ENCODE data around the gene SLC25A11. TPM values are rescaled to one million over a fixed set of nuclear protein-coding genes. Genes with fewer than 3 reads are reported as not detected.

The SLC25A11 gene
- polyA plus RNA-seq = 27.6 and 40.9 TPM in 2 replicates

GRCh38 chr17:4939796-4940554 is at the start of gene SLC25A11, which contains the start of gene RNF167:
SLC25A11 (minus strand) TSS chr17:4940046; CDS start chr17:4939910, 136 bp downstream.
RNF167 (plus strand) TSS chr17:4940268; CDS start chr17:4940910, 642 bp downstream.

DNA sequence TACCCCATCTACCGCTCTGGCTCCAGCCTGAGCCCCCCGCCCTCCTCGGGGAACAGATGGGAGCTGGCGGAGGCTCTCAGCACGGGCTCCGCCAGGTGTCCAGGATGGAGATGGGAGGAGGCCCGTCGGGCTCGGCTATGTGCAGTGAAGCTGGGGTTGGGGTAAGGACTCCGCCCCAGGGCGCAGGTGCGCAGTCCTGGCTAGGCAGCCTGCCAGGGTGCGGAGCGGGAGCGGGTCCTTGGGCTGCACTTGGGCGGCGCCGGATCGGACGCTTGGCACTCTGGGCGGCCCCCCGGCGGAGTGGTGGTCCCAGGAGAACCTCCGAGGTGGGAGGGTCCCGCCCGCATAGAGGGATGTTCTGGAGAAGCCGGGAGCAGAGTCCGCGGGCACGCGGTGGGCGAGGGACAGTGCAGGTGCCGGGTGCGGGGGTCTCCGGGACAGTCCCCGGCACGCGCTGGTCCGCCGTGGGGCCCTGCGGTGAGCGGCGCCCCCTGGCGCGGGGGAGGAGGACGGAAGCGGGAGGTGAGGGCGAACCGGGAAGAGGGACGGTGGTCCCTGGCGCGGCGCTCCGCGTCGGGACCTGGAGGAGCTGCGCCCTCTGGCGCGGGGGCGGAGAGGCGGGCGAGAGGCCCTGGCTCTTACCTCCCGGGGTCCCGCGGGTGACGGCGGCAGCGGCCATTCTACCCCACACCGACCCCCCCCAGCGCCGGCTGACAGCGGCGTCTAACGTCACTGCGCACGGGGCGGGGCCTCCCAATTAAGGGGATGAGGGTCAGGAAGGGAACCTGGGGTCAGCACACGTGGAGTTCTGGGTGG is 47.3 kb upstream of the SLC25A11 start, which contains the start of gene CAMTA2:
Gene CAMTA2 (minus strand): TSS at position 725 of the 816 bp plus-strand sequence. CDS start 1,453 bp downstream, outside the sequence.

DNA sequence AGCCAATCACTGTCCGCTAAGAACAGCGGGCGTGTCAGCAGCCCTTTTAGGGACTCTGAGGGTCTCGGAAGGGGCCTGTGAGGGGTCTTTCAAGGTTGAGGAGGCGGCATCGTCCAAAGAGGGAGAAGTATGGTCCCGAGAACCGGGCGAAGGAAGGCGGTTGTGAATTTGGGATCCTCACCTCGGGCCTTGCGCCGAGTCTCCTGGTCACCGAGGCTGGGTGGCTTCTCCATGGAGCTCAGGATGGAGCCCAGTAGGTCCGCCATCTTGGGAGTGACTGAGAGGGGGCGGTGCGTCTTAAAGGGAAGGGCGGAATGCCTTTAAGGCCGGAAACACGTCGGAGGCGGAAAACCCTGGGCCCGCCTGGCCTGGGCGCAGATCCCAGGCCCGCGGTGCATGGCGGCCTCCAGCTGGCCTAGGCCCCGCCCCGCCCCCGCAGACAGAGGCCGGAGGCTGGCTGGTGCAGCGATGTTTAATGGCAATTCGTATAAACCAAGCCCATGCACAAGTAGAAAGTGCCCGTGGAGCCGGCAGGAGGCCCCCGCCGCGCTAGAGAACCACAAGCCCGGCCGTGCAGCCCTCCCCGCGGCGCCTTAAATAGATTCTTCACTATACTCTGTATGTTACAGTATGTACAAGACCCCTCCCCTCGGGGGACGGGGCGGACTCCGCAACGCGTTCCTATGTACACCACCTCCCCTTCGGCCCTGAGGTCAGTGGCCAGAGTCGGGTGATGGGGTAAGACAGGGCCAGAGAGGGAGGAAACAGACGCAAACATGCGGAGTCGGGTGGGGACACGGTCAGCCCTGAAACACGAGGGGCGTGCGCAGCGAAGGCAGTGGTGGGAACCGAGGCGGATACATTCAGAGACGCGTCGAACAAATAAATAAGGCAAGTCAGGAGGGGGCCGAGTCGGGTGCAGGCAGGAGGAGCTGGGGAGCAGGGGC is 28.0 kb upstream of the SLC25A11 start, which contains the start of gene SPAG7:
Gene SPAG7 (minus strand): TSS at position 279 of the 947 bp plus-strand sequence. CDS start 13 bp downstream, at position 266.

DNA sequence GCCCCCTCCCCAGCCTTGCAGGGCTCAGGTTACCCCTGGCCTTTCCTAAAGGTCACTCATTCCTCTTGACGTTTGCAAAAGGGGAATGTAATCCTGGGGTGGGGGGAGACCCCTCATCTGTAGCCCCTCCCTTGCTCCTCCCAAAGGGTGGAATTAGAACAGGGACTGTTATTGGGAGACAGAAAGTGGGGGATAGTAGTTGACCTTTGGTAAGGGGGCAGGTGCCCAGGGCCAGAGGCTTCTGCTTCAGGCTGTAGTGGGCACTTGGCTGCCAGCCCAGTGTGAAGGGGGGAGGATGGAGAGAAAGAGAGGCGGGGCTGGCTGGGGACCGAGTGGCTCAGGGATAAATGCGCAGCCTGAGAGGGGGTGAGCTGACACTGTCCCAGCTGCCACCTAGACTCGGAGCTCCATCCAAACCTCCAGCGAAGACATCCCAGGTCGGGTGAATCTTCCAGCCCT is 10.9 kb upstream of the SLC25A11 start, which contains the start of gene ENO3:
Gene ENO3 (plus strand): TSS at position 374 of the 459 bp plus-strand sequence. CDS start 711 bp downstream, outside the sequence.

GRCh38 chr17:4948166-4948930 is 8.5 kb upstream of the SLC25A11 start, which contains the start of gene PFN1:
PFN1 (minus strand) TSS chr17:4948530; CDS start chr17:4948394, 136 bp downstream.

GRCh38 chr17:4931963-4932362 is 7.9 kb downstream of the SLC25A11 start, which contains the start of gene GP1BA:
GP1BA (plus strand) TSS chr17:4932277; CDS start chr17:4932605, 328 bp downstream.

DNA sequence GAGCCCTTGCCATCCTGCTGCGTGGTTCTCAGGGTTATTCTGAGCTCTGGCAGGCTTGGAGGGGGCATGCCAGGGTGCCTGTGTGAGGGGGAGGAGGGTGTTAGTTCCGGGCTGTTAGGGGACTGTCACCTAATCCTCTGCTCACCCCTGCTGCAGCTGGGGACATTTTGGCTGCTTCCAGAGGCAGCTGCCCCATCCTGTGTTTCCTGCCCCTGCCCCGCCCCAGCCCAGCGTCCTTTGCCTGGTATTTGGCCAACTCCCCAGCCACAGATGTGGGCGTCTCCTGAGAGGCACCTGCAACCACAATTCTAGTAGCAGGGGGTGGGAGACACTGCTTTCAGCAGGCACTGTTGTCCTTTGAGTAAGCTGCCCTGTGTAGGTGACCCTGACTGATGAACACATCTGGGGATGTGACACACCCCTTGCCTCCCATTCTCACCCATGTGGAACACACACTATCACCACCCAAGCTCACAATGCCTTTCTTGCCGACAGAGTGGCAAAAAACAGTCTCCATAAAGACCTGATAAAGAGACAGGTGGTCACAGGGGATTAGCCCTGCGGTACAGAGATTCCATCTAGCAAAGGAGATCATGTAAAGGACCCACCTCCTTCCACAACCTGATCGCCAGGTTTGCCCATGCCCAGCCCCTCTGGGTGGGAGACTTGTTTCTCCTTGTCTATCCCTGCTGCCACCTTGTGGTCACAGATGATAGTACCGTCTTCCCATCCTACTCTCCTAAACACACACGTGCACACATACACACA is 36.6 kb downstream of the SLC25A11 start, which contains the start of gene CHRNE:
Gene CHRNE (minus strand): TSS at position 48 of the 768 bp plus-strand sequence. CDS start 35 bp downstream, at position 13.

GRCh38 chr17:4899341-4900230 is 40.3 kb downstream of the SLC25A11 start, which contains the start of gene C17orf107:
C17orf107 (plus strand) TSS chr17:4899536; CDS start chr17:4899763, 227 bp downstream.

Other genes starting within 250 kb of the SLC25A11 start
- 2.6 and 2.9 TPM in 2 replicates for gene PELP1, start 235.9 kb downstream of the SLC25A11 start, polyA plus RNA-seq
- gene ARRB2, start 229.4 kb downstream of the SLC25A11 start, polyA plus RNA-seq = 5.8 and 6.3 TPM in 2 replicates
- 72.1 and 82.0 TPM in 2 replicates for gene MED11, start 208.6 kb downstream of the SLC25A11 start, polyA plus RNA-seq
- not detected in 2 replicates for gene ZMYND15, start 200.2 kb downstream of the SLC25A11 start, polyA plus RNA-seq
- 0.25 and 1.1 TPM in 2 replicates for gene CXCL16, start 200.1 kb downstream of the SLC25A11 start, polyA plus RNA-seq
- not detected in 2 replicates for gene TM4SF5, start 168.2 kb downstream of the SLC25A11 start, polyA plus RNA-seq
- gene VMO1, start 153.7 kb downstream of the SLC25A11 start, polyA plus RNA-seq = not detected in 2 replicates
- not detected in 2 replicates for gene GLTPD2, start 151.1 kb downstream of the SLC25A11 start, polyA plus RNA-seq
- gene PSMB6, start 143.9 kb downstream of the SLC25A11 start, polyA plus RNA-seq = 377 and 424 TPM in 2 replicates
- 1.2 and 1.6 TPM in 2 replicates for gene PLD2, start 132.9 kb downstream of the SLC25A11 start, polyA plus RNA-seq
- gene MINK1, start 106.7 kb downstream of the SLC25A11 start, polyA plus RNA-seq = 9.8 and 11.1 TPM in 2 replicates
- gene C17orf107, start 40.5 kb downstream of the SLC25A11 start, polyA plus RNA-seq = 0.75 TPM in 1 of 2 replicates, not detected in the other
- not detected in 2 replicates for gene CHRNE, start 36.9 kb downstream of the SLC25A11 start, polyA plus RNA-seq
- 0.31 and 0.38 TPM in 2 replicates for gene GP1BA, start 7.8 kb downstream of the SLC25A11 start, polyA plus RNA-seq
- 37.3 and 38.4 TPM in 2 replicates for gene RNF167, start 222 bp upstream of the SLC25A11 start, polyA plus RNA-seq
- gene PFN1, start 8.5 kb upstream of the SLC25A11 start, polyA plus RNA-seq = 35.7 and 55.5 TPM in 2 replicates
- gene ENO3, start 11.1 kb upstream of the SLC25A11 start, polyA plus RNA-seq = 2.1 and 2.4 TPM in 2 replicates
- gene SPAG7, start 27.8 kb upstream of the SLC25A11 start, polyA plus RNA-seq = 44.8 and 73.7 TPM in 2 replicates
- gene CAMTA2, start 47.6 kb upstream of the SLC25A11 start, polyA plus RNA-seq = 1.0 and 8.4 TPM in 2 replicates
- gene INCA1, start 57.5 kb upstream of the SLC25A11 start, polyA plus RNA-seq = 2.1 and 2.5 TPM in 2 replicates
- 0.38 TPM in 1 of 2 replicates, not detected in the other for gene KIF1C, start 57.9 kb upstream of the SLC25A11 start, polyA plus RNA-seq
- gene SLC52A1, start 95.4 kb upstream of the SLC25A11 start, polyA plus RNA-seq = not detected in 2 replicates
- gene ZFP3, start 138.4 kb upstream of the SLC25A11 start, polyA plus RNA-seq = 2.5 and 3.4 TPM in 2 replicates
- gene ZNF232, start 171.8 kb upstream of the SLC25A11 start, polyA plus RNA-seq = 1.7 TPM in 1 of 2 replicates, not detected in the other
- 1.7 and 2.3 TPM in 2 replicates for gene USP6, start 176.0 kb upstream of the SLC25A11 start, polyA plus RNA-seq